Measurements from ENCODE around the gene NFATC1.

GRCh38 chr18:79570266-79571201 is 174.8 kb downstream of the NFATC1 start:
- TF ChIP-seq CTCF (IDR thresholded peaks at IDR 0.05; ENCODE audit: poor library complexity, severe bottlenecking) (no peak), RAD21 (conservative IDR thresholded peaks at IDR 0.05) (no peak), REST (IDR thresholded peaks at IDR 0.05; ENCODE audit: borderline replicate concordance) (no peak), EP300 (conservative IDR thresholded peaks at IDR 0.05; ENCODE audit: poor library complexity, severe bottlenecking) (no peak), EZH2 (IDR thresholded peaks at IDR 0.05; ENCODE audit: borderline replicate concordance, insufficient read depth, low read length, poor library complexity, severe bottlenecking) (no peak), SMC3 (conservative IDR thresholded peaks at IDR 0.05; ENCODE audit: poor library complexity) (no peak), POLR2AphosphoS5 (IDR thresholded peaks at IDR 0.05) (no peak)
